ENCODE data around the gene PDE7B.

DNA sequence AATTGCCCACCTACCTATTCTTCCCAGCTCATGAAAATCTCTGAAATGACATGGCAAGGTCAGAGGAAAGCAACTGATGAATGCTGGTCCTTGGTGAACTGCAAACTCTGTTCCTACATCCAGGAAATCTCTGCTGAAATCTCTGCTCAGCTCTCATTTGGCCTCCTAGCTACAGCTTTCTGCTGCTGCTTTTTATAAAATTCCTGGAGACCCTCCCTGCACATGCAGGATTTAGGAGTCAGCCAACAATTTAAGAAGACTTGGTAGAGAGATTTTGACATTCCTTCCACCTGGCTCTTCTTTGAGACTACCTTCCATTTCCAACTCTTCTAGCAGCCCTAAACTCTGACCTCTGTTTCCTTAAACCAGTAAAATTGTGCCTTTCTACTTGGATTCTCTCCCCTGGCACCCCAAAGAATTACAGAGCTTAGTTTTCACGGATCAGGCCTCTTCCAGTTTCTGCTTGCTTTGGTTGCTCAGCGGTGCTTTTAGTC is 55.5 kb downstream of the PDE7B start:
- no peak for TF ChIP-seq EZH2 (IDR thresholded peaks at IDR 0.05; ENCODE audit: insufficient read depth, poor library complexity, severe bottlenecking)
- TF ChIP-seq EZH2phosphoT487 (IDR thresholded peaks at IDR 0.05; ENCODE audit: insufficient read depth, low read depth), result no peak
